ENCODE results near the gene SLC9C1. TPM values are rescaled to one million over a fixed set of nuclear protein-coding genes. Genes with fewer than 3 reads are reported as not detected.

Gene SLC9C1
- total and polyA plus RNA-seq, 2 of the 4 experiments (the other 2 are of a cell fraction): not detected

DNA sequence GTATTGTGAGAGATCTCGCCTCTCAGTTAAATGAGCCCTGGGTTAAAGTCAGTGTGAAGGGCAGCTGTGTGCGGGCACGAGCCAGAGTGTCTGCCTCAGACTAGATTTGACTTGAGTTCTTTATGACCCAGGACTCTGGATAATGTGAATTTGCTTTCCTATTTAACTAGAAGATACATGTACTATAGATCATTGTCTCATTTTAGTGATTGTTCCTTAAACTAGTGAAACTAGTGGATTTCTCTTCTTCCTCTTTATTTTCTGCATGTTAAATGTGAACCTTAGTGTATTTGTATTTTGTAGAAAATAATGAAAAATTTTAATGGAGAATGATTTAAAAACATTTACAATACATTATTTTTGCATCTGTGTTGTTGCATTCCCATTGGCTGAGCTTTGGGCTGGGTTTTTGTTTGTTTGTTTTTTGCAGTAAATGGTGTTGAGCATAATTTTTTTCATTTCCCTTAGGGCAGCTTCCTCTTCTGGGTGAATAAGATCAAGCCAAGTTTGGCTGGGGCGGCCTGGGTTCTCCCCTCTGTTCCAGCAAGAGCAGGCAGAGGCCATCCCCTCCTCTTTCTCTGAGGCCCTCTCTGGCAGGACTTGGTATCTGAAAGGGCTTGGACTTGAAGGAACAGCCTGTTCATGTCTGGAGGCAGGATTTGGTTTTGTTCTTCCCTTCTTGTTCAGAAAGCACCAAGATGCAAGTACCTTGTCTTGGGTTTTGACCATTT is 176.0 kb downstream of the SLC9C1 start:
- Histone ChIP-seq H3K36me3 (ENCODE audit: control insufficient read depth, insufficient read depth, low read length) (peaks cover 6% of the 10 kb centered on the region), H2AK9ac (replicated peaks; ENCODE audit: low read depth, low read length, poor library complexity) (no peak overlapping the region), H3K4ac (ENCODE audit: low read depth, low read length) (no peak overlapping the region), H3K9me1 (ENCODE audit: insufficient read depth, low read length) (no peaks in the 10 kb centered on the region), H4K91ac (ENCODE audit: insufficient read depth, low read depth, low read length) (no peak overlapping the region), H4K8ac (ENCODE audit: low read depth in 2 of 2, low read length in 2 of 2) (no peak overlapping the region), H3K4me2 (ENCODE audit: low read depth, low read length) (no peak overlapping the region), H4K5ac (ENCODE audit: low read depth, low read length) (no peak overlapping the region), H2BK20ac (ENCODE audit: low read depth, low read length) (no peak overlapping the region), H3K14ac (replicated peaks; ENCODE audit: low read depth, low read length) (no peak overlapping the region), H3K4me3 (ENCODE audit: insufficient read depth, low read depth, low read length) (no peak overlapping the region), H3K27me3 (ENCODE audit: control insufficient read depth, insufficient read depth, low read length) (no peaks in the 10 kb centered on the region), H2BK15ac (ENCODE audit: low read depth, low read length) (no peak overlapping the region), H3K56ac (ENCODE audit: extremely low read depth, insufficient read depth, low read length) (no peak overlapping the region), H2BK5ac (ENCODE audit: low read depth, low read length, poor library complexity, severe bottlenecking) (no peak overlapping the region), H3K18ac (ENCODE audit: low read depth, low read length) (no peak overlapping the region), H3K9me3 (ENCODE audit: control insufficient read depth, insufficient read depth, low read length) (no peaks in the 10 kb centered on the region), H4K20me1 (ENCODE audit: insufficient read depth, low read length) (no peaks in the 10 kb centered on the region), H3K4me1 (ENCODE audit: control insufficient read depth, insufficient read depth, low read length) (no peaks in the 10 kb centered on the region), H3K23ac (ENCODE audit: low read depth, low read length) (no peak overlapping the region), H3K9ac (ENCODE audit: low read depth, low read length) (no peak overlapping the region), H2BK120ac (ENCODE audit: low read depth, low read length) (no peak overlapping the region), H3K79me1 (ENCODE audit: low read depth in 1 of 2, low read length in 2 of 2) (0 out of 4 replicates have a peak, but pooled peaks cover 0 to 2% of the 10 kb centered on the region in 2 experiments), H3K27ac (ENCODE audit: insufficient read depth, low read length) (no peak overlapping the region), H2AK5ac (ENCODE audit: low read depth, low read length) (no peak overlapping the region), H2AFZ (replicated peaks; ENCODE audit: low read length, poor library complexity) (no peak overlapping the region)
- no CpG with 5 or more reads among the region's 4 CpGs for WGBS, 2 experiments (ENCODE audit: extremely low coverage in 2 of 2, insufficient read length in 1 of 2)
- no peak for TF ChIP-seq MAZ (IDR thresholded peaks at IDR 0.05; ENCODE audit: borderline replicate concordance, low read depth, low read length)
- no peak for TF ChIP-seq FOS (IDR thresholded peaks at IDR 0.05; ENCODE audit: low read depth, low read length)
- no peak for TF ChIP-seq RFX5 (IDR thresholded peaks at IDR 0.05; ENCODE audit: low read depth, low read length)
- no peak for TF ChIP-seq CHD1 (IDR thresholded peaks at IDR 0.05; ENCODE audit: low read depth, low read length)
- no peak for TF ChIP-seq POLR2A (IDR thresholded peaks at IDR 0.05; ENCODE audit: low read depth, low read length)
- TF ChIP-seq NFE2L2 (IDR thresholded peaks at IDR 0.05; ENCODE audit: low read depth, low read length): no peak
- TF ChIP-seq CEBPB (IDR thresholded peaks at IDR 0.05; ENCODE audit: low read depth, low read length): no peak
- TF ChIP-seq MXI1 (IDR thresholded peaks at IDR 0.05; ENCODE audit: borderline replicate concordance, low read depth, low read length): no peak
- TF ChIP-seq, protein P1, sequence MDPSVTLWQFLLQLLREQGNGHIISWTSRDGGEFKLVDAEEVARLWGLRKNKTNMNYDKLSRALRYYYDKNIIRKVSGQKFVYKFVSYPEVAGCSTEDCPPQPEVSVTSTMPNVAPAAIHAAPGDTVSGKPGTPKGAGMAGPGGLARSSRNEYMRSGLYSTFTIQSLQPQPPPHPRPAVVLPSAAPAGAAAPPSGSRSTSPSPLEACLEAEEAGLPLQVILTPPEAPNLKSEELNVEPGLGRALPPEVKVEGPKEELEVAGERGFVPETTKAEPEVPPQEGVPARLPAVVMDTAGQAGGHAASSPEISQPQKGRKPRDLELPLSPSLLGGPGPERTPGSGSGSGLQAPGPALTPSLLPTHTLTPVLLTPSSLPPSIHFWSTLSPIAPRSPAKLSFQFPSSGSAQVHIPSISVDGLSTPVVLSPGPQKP (IDR thresholded peaks at IDR 0.05; ENCODE audit: borderline replicate concordance, low read depth, low read length): no peak
- no peak for TF ChIP-seq RCOR1 (IDR thresholded peaks at IDR 0.05; ENCODE audit: insufficient replicate concordance, low read length)
- no peak for TF ChIP-seq MAFK (IDR thresholded peaks at IDR 0.05; ENCODE audit: low read depth, low read length)
- no peak for TF ChIP-seq BHLHE40 (IDR thresholded peaks at IDR 0.05; ENCODE audit: low read depth, low read length)
- TF ChIP-seq, protein P2, sequence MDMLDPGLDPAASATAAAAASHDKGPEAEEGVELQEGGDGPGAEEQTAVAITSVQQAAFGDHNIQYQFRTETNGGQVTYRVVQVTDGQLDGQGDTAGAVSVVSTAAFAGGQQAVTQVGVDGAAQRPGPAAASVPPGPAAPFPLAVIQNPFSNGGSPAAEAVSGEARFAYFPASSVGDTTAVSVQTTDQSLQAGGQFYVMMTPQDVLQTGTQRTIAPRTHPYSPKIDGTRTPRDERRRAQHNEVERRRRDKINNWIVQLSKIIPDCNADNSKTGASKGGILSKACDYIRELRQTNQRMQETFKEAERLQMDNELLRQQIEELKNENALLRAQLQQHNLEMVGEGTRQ (IDR thresholded peaks at IDR 0.05; ENCODE audit: low read depth, low read length): no peak
- POLR2A ChIA-PET (ENCODE audit: unreplicated experiment): no interaction called here
- in situ Hi-C loops (cut with MboI; ENCODE audit: low sequenced_read_pairs) (no loop called here), intact Hi-C loops (cut with micrococcal nuclease) (no loop called here), dilution Hi-C loops (cut with HindIII; ENCODE audit: low sequenced_read_pairs, unreplicated experiment) (no loop called here)
- BruUV-seq (replicated peaks): no TSS peak
- ATAC-seq (ENCODE audit: low read depth): no peak
- CTCF ChIA-PET: interaction anchor here (0.6 kb wide), 1 partner anchor 59 kb away, joined by 3 read pairs; no protein-coding TSS in a partner anchor
- DNase-seq: no peak

All from IMR-90 (cell line).